GM10266 (cell line): ENCODE measurements around the gene EBLN1.
"Not testable (repeated sequence)": the region's sequence is repeated elsewhere in the genome, so short reads cannot be mapped to it uniquely, and the experiment has no call there.

Experiments
- DNase-seq: peaks from one replicate; pipeline ENCODE4 v3.0.0; 2012; ENCODE audit errors: extremely low spot score
- TF ChIP-seq, protein P1 (sequence below): IDR thresholded peaks from 2 replicates; pipeline ENCODE4 v1.5.1; 2012; ENCODE audit warnings: mild to moderate bottlenecking, low read depth; ENCODE audit not compliant: control insufficient read depth, insufficient read depth; ENCODE audit errors: missing control alignments

The EBLN1 gene

DNA sequence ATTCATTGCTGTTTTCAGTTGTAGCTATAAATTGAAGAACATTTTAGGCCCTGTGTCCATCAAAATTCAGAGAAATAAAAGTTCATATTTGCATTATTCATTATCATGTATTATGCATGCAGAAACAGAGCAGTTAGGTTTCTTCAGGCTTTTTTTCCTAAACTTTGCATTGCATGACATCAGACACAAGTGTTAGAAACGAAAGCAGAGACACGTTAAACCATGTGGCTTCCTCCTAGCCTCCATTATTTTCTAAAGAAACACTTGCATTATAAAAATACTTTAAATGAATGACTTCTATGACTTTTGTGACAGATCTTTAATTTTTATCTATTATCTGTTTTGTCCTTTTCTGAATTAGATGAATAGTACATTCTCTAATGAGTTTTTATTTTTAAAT, 8.8 kb upstream of the EBLN1 start:
- no peak for DNase-seq
- TF ChIP-seq, protein P1, sequence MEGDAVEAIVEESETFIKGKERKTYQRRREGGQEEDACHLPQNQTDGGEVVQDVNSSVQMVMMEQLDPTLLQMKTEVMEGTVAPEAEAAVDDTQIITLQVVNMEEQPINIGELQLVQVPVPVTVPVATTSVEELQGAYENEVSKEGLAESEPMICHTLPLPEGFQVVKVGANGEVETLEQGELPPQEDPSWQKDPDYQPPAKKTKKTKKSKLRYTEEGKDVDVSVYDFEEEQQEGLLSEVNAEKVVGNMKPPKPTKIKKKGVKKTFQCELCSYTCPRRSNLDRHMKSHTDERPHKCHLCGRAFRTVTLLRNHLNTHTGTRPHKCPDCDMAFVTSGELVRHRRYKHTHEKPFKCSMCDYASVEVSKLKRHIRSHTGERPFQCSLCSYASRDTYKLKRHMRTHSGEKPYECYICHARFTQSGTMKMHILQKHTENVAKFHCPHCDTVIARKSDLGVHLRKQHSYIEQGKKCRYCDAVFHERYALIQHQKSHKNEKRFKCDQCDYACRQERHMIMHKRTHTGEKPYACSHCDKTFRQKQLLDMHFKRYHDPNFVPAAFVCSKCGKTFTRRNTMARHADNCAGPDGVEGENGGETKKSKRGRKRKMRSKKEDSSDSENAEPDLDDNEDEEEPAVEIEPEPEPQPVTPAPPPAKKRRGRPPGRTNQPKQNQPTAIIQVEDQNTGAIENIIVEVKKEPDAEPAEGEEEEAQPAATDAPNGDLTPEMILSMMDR, result no peak

DNA sequence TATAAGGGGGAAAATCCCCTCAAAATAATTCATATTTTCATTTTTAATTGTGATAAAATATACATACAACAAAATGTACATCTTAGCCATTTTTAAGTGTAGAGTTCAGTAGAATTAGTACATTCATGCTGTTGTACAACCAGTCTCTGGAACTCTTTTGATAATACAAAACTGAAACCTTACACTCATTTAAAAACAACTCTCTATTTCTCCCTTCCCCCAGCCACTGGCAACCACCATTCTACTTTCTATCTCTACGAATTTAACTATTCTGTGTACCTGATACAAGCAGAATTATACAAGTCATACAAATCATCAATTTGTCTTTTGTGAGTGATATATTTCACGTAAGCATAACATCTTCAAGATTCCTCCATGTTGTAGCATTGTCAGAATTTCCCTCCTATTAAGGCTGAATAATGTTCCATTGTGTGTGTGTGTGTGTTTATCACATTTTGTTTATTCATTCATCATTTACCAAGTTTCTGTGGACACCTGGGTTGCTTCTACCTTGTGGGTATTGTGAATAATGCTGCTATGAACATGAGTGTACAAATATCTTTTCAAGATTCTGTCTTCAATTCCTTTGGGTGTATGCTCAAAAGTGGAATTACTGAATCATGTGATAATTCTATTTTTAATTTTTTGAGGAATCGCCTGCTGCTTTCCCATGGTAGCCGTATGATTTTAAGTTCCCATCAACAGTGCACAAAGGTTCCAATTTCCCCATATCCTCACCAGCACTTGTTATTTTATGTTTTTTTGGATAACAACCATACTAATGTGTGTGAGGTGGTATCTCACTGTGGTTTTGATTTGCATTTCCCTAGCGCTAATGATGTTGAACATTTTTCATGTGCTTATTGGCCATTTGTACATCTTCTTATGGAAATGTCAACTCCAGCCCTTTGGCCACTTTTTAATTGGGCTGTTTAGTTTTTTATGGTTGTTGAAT, 4.7 kb upstream of the EBLN1 start:
- DNase-seq, result no peak
- TF ChIP-seq, protein P1, result no peak

DNA sequence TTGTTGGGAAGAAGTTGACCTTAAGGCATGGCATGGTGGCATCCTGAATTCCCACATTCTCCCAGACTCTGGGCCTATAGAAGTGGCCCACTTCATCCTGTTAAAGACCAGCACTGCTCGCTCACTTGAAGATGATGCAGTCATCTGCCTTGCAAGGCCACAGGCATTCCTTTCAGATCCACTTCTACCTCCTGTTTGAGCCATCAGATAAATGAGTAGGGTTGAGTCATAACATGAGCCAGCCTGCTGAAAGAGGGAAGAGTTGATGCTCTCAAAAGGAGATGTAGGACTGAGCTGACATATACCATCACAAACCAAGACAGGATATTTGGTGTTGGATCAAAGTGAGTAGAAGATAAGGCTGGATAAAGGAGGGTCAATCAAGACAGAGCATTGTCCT, 1.5 kb upstream of the EBLN1 start:
- DNase-seq, result no peak
- TF ChIP-seq, protein P1, result no peak

DNA sequence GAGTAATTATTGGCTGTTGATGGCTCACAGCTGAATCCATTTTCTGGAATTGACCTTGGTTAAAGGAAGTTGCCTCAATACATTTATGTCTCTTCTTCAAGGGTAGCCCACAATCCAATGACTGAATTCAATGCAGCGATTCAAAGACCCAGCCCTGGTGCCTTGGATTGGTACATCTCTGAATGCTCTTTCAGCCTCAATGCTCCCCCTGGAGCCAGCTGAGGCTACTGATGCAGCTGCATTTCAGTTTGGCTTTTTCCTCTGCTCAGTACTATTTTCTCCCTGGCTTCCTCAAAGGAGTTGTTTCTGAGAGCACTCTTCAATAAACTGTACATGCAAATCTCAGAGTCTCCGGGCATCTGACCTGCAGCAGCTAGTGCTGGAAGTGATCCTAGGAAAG, 633 bp upstream of the EBLN1 start:
- TF ChIP-seq, protein P1, result no peak
- no peak for DNase-seq

DNA sequence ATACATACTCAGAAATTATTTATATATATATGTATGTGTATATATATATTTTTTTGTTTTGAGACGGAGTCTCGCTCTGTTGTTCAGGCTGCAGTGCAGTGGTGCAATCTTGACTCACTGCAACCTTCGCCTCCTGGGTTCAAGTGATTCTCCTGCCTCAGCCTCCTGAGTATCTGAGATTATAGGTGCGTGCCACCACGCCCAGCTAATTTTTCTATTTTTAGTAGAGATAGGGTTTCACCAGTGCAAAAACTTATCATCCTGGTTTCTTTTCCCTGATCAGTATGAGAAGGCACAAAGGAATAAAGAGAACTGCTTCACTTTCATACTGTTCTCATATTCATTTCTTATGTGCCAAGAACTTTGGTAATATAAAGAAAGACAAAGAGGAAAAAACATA, 731 bp downstream of the EBLN1 start:
- DNase-seq, result not testable (repeated sequence)

DNA sequence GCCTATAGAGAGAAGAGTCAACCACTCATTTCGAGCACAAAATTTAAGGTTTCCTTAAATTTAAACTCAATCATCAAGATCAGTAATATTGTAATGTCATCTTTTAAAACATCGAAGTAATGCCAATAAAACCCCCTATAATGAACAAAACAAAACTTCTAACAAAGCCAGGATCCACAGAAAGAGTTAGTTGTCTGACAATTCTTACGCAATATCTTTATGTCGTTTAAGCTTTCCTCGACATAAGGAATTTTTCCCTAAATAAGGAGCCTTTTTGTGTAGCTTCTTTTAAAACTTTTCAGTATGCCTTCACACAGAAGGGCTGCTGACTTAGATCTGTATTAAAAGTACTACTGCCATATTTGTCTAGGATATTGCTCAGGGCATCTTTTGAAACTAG, 7.5 kb downstream of the EBLN1 start:
- DNase-seq, result no peak
- TF ChIP-seq, protein P1, result no peak

DNA sequence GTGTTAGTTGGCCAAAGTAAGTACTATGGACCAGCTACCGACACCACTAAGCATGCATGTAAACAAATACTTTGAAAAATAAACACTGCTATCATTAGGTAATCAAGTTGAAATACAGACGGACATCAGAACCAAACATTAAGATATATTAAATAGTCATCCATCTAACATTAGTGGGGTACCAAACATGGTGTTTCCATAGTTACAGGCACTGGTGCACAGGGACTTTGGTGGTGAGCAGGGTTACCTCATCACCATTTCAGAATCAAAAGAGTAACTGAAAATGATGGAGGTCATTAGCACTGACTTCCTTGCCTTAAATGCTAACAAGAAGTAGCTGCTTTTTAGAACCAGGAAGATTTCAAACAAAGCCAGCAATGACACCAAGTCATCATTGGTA, 23.9 kb downstream of the EBLN1 start:
- no peak for DNase-seq
- TF ChIP-seq, protein P1, result no peak
